Astrocyte of the spinal cord (primary cell): ENCODE measurements around the gene RO60.
A peak's percentile ranks its signal among the peaks of the same experiment; 100 is the strongest.

Source experiments
- DNase-seq: peaks from one replicate; pipeline ENCODE4 v3.0.0; 2011; ENCODE audit warnings: low read depth, low spot score
- H3K4me3 ChIP-seq: 2 replicates; pipeline ENCODE4 v1.5.1; 2011; ENCODE audit warnings: low read depth, mild to moderate bottlenecking, low read length, moderate library complexity
- in situ Hi-C: cut with HindIII; loops from 2 replicates; pipeline ENCODE4 v1.10.0; 2017; ENCODE audit warnings: low sequenced_read_pairs
- TF ChIP-seq, protein P1 (sequence below): IDR thresholded peaks from 2 replicates; pipeline ENCODE4 v1.5.1; 2012; ENCODE audit warnings: low read depth, mild to moderate bottlenecking, low read length, inconsistent platforms

Gene RO60

DNA sequence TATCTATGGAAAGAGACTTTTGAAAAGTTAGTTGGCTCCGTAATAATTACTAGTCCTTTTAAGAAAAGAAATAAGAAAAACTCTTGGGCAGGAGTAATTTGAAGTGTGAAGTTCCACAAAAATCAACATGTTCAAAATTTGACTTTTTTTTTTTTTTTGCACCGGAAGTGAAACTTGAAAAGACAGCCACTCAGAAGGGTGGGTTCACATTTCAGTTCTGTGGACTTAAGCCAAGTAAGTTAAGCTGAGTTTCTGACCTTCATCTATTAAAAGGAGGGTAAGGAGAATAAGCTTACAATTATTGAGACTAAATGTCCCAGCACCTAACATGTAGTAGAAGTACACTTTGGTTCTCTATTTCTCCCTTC is 11.0 kb downstream of the RO60 start:
- no peak overlapping the region for H3K4me3 ChIP-seq
- in situ Hi-C loops, result no loop called here
- TF ChIP-seq, protein P1, sequence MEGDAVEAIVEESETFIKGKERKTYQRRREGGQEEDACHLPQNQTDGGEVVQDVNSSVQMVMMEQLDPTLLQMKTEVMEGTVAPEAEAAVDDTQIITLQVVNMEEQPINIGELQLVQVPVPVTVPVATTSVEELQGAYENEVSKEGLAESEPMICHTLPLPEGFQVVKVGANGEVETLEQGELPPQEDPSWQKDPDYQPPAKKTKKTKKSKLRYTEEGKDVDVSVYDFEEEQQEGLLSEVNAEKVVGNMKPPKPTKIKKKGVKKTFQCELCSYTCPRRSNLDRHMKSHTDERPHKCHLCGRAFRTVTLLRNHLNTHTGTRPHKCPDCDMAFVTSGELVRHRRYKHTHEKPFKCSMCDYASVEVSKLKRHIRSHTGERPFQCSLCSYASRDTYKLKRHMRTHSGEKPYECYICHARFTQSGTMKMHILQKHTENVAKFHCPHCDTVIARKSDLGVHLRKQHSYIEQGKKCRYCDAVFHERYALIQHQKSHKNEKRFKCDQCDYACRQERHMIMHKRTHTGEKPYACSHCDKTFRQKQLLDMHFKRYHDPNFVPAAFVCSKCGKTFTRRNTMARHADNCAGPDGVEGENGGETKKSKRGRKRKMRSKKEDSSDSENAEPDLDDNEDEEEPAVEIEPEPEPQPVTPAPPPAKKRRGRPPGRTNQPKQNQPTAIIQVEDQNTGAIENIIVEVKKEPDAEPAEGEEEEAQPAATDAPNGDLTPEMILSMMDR, result no peak
- peak; percentile 20 for DNase-seq

DNA sequence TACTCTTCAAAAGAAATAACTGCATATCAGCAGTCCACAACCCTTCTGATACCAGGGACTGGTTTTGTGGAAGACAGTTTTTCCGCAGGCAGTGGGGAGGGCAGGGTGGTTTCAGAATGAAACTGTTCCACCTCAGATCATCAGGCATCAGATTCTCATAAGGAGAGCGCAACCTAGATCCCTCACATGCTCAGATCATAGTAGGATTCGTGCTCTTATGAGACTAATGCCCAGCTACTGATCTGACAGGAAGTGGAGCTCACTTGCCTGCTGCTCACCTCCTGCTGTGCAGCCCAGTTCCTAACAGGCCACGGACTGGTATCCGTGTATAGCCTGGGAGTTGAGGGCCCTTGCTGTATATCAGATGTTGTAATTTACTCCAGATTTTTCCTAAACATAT is 11.5 kb downstream of the RO60 start:
- TF ChIP-seq, protein P1, result no peak
- in situ Hi-C loops, result no loop called here
- no peak overlapping the region for H3K4me3 ChIP-seq
- DNase-seq, result peak; percentile 26

DNA sequence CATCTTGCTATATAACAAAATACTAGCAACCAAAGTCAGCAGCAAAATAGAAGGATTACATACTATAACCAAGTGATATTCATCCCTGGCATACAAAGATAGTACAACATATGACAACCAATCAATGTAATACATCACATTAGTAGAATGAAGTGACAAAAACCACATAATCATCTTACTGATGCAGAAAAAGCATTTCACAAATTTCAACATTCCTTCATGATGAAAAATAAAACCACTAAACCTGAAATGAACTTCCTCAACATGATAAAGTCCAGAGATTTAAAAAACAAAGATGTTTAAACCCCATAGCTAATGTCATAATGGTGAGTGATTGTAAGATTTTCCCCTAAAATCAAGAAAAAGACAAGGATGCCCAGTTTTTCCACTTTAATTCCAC is 18.6 kb downstream of the RO60 start:
- in situ Hi-C loops, result no loop called here
- TF ChIP-seq, protein P1, result no peak
- DNase-seq, result no peak
- no peak overlapping the region for H3K4me3 ChIP-seq

DNA sequence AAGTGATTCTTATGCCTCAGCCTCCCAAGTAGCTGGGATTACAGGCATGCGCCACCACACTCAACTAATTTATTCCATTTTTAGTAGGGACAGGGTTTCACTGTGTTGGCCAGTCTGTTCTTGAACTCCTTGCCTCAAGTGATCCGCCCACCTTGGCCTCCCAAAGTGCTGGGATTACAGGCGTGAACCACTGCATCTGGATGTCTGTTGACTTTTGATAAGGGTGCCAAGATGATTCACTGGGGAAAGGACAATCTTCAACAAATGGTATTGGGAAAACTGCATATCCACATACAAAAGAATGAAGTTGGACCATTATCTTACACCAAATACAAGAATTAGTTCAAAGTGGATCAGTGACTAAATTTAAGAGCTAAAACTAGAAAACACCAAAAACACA is 19.8 kb downstream of the RO60 start:
- DNase-seq, result no peak
- TF ChIP-seq, protein P1, result no peak
- in situ Hi-C loops, result no loop called here
- H3K4me3 ChIP-seq, result no peak overlapping the region

DNA sequence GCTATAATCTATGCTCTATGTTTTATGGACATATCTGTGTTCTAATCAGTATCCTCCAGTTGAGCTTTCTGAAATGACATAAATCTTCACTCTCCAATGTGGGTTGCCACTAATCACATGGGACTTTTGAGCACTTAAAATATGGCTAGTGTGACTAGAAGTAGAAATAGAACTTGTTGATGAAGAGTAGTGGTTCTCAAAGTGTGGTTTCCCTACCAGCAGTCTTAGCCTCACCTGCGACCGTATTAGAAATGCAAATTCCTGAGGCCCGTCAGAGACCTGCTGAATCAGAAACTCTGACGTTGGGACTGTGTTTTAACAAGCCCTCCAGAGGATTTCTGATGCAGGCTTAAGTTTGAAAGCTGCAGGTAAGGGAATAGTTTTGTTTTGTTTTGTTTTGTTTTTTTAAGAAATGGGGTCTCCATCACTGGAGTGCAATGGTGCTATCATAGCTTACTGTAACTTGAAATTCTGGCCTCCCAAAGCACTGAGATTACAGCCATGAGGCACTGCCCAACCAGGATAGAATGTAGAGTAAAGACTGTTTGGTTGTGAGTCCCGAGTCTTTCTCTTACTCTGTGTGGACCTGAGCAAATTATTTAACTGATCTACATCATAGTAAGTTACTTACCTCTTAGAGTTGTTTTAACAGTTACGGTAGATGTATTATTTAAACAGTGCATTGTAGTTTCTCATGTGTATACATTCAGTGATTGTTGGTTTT is 24.1 kb downstream of the RO60 start:
- DNase-seq, result no peak
- in situ Hi-C loops, result no loop called here
- TF ChIP-seq, protein P1, result no peak
- H3K4me3 ChIP-seq, result no peak overlapping the region

DNA sequence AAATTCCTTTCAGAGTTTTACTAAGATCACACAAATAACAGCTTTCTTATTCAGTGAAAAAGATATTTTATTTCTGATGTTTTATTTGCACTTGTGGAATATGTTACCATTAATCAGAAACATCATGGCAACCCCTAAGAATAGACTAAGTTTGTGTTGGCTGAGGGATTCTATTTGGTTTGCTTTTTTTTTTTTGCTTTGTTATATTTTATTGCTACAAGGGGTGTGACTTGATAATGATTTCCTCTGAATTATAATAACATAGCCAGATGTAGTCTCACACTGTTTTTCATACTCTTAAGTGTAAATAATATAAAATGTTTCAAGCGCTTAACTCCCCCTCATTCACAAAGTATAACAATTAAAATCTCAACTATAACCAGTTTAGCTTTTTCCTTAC is 25.9 kb downstream of the RO60 start:
- TF ChIP-seq, protein P1, result no peak
- no peak for DNase-seq
- H3K4me3 ChIP-seq, result no peak overlapping the region
- in situ Hi-C loops, result no loop called here
